Esophagus squamous epithelium (tissue), 5 donors: ENCODE results near the gene TMEM63B. TPM values are rescaled to one million over a fixed set of nuclear protein-coding genes. Genes with fewer than 3 reads are reported as not detected.

Experiments
- DNase-seq: peaks from one replicate; lab custom pipeline; 2025; lab: John Stamatoyannopoulos, UW
- H3K27ac ChIP-seq, 4 donors: fragments of 200-600 bp; sonication (generic); one replicate each; pipeline ENCODE4 v1.5.1; 2016 to 2019; ENCODE audit warnings: mild to moderate bottlenecking in 1 of 4
- H3K27me3 ChIP-seq, 4 donors: fragments of 200-600 bp; sonication (generic); 1 replicate in 3 of 4; 2 replicates in 1 of 4; pipeline versions ENCODE4 v1.5.1 to v1.6.0; 2017 to 2021; ENCODE audit warnings: antibody characterized with exemption in 1 of 4
- H3K36me3 ChIP-seq, 3 donors: fragments of 200-600 bp; sonication (generic); one replicate each; pipeline ENCODE4 v1.5.1; 2016 to 2019
- H3K4me1 ChIP-seq, 3 donors: fragments of 200-600 bp; sonication (generic); one replicate each; pipeline ENCODE4 v1.5.1; 2017 to 2019
- H3K4me3 ChIP-seq, 4 donors: fragments of 200-600 bp; sonication (generic); 1 replicate in 3 of 4; 2 replicates in 1 of 4; pipeline ENCODE4 v1.5.1; 2016 to 2019; ENCODE audit warnings: mild to moderate bottlenecking in 2 of 4, moderate library complexity in 1 of 4
- H3K9me3 ChIP-seq, 3 donors: fragments of 200-600 bp; sonication (generic); one replicate each; pipeline ENCODE4 v1.5.1; 2016 to 2019
- POLR2A ChIP-seq, 4 donors: fragments of 450-650 bp; IDR thresholded peaks; one replicate each; pipeline ENCODE4 v1.6.1; 2017; ENCODE audit warnings: antibody characterized with exemption in 4 of 4, mild to moderate bottlenecking in 4 of 4, moderate library complexity in 3 of 4
- WGBS, 2 donors: methylation state at CpG; one replicate each; pipeline ENCODE4 v1.1.5; 2018; 5-methylcytosine and 5-hydroxymethylcytosine counted together
- intact Hi-C: fragments of 100-400 bp; cut with DNase I; formaldehyde crosslinking; loops from one replicate; pipeline ENCODE4 v1.15.0; 2022
- total RNA-seq, 4 donors: library from RNA; depleted of rRNA; stranded (reverse); fragments of >200 nt; gene quantifications; one replicate each; pipeline ENCODE4 v1.1.0, GENCODE V29; 2016
- TF ChIP-seq, protein P1 (sequence below), 6 experiments: fragments of 450-650 bp in 4 of 6; fragments of 200-600 bp in 2 of 6; sonication (generic) in 2 of 6; IDR thresholded peaks; one replicate each; pipeline ENCODE4 v1.5.1; 2016 to 2019; ENCODE audit warnings: antibody characterized with exemption in 6 of 6, mild to moderate bottlenecking in 4 of 6, moderate library complexity in 4 of 6
- donor health status: DM: yes; HTN: yes; CAD: no.

The TMEM63B gene
- total RNA-seq, 4 donors from 2014 or later, result 27.8 to 56.3 (median 45.5) TPM

DNA sequence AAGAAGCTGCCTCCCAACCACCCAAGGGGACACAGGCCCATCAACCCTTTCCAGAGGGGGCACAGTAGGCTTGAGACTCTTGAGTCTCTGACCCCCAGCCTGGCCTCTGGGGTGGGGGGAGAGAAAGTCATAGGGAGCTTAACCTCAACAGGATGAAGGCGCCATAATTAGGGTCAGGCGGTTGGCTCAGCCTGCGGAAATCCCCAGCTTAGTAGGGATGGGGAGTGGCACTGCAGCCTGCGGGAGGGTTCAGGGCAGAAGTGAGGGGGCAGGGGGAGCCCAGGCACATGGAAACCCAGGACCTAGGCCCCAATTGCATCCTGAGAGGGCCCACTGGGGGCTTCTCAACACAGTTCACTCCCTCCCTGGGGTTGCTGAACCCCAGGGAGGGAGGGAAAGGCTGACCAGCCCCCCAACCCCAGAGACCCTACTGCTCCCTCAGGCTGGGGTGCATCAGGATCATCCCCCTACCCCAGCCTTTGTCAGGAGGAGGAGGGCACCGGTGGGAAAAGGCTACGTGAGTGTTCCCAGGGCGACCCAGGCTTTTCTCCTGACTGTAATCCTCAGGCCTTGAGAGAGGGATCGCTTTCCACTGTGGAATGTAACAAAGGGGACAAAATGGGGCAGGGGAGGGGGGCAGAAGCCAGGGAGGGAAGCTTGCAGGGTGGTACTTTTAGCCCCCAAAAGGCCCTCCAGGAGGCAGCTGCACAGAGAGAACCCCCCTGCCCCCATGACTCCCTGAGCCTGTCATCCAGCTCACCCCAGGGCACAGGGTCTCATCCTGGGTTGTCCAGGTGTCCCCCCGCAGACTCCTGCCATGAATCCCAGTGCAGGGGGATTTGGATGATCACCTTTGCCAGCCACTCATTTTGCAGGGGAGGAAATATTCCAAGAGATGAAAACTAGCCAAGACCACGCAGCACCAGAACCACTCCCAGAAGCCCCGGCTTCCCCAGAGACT lies 46.5 kb upstream of the TMEM63B start:
- Histone ChIP-seq H3K27me3 (peaks cover 0 to 13% (median 0%) of the 10 kb centered on the region in 4 donors), H3K27ac (no peak overlapping the region), H3K4me1 (peaks cover 15 to 41% (median 19%) of the 10 kb centered on the region in 3 donors), H3K9me3 (no peaks in the 10 kb centered on the region), H3K4me3 (no peak overlapping the region), H3K36me3 (no peaks in the 10 kb centered on the region)
- intact Hi-C loops, result no loop called here
- 84 to 85% methylated on average over 2 to 6 of the region's 11 CpGs for WGBS, 2 donors
- TF ChIP-seq, protein P1, sequence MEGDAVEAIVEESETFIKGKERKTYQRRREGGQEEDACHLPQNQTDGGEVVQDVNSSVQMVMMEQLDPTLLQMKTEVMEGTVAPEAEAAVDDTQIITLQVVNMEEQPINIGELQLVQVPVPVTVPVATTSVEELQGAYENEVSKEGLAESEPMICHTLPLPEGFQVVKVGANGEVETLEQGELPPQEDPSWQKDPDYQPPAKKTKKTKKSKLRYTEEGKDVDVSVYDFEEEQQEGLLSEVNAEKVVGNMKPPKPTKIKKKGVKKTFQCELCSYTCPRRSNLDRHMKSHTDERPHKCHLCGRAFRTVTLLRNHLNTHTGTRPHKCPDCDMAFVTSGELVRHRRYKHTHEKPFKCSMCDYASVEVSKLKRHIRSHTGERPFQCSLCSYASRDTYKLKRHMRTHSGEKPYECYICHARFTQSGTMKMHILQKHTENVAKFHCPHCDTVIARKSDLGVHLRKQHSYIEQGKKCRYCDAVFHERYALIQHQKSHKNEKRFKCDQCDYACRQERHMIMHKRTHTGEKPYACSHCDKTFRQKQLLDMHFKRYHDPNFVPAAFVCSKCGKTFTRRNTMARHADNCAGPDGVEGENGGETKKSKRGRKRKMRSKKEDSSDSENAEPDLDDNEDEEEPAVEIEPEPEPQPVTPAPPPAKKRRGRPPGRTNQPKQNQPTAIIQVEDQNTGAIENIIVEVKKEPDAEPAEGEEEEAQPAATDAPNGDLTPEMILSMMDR (IDR thresholded peaks at IDR 0.05), result no peak
- TF ChIP-seq POLR2A (IDR thresholded peaks at IDR 0.05), result no peak
- DNase-seq, result no peak

DNA sequence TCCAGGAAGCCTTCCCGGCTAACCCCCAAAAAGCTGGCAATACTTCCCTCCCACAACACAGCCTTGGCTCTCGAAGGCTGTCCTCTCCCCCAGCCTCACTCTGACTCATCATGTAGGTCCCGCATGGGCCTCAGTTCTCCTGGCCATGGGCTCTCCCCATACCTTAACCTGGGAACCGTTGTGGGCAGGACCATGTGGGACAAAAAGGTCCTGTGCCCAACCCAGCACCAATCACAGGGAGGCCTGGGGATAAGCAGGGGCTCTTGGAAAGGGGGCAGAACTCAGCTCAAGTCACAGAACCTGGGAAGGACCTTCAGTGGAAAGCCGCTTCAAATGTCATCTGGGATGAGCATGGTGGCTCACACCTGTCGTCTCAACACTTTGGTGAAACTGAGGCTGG lies 45.6 kb upstream of the TMEM63B start:
- intact Hi-C loops, result no loop called here
- no peaks in the 10 kb centered on the region for H3K36me3 ChIP-seq
- no peak for DNase-seq
- no peaks in the 10 kb centered on the region for H3K9me3 ChIP-seq
- H3K27ac ChIP-seq, result no peak overlapping the region
- H3K27me3 ChIP-seq, result peaks cover 0 to 8% (median 0%) of the 10 kb centered on the region in 4 donors
- H3K4me3 ChIP-seq, result no peak overlapping the region
- WGBS, 2 donors, result 66 to 100% methylated on average over 1 to 4 of the region's 6 CpGs
- peaks cover 6 to 33% (median 12%) of the 10 kb centered on the region in 3 donors for H3K4me1 ChIP-seq
- TF ChIP-seq POLR2A (IDR thresholded peaks at IDR 0.05), result no peak
- TF ChIP-seq, protein P1 (IDR thresholded peaks at IDR 0.05), result no peak

DNA sequence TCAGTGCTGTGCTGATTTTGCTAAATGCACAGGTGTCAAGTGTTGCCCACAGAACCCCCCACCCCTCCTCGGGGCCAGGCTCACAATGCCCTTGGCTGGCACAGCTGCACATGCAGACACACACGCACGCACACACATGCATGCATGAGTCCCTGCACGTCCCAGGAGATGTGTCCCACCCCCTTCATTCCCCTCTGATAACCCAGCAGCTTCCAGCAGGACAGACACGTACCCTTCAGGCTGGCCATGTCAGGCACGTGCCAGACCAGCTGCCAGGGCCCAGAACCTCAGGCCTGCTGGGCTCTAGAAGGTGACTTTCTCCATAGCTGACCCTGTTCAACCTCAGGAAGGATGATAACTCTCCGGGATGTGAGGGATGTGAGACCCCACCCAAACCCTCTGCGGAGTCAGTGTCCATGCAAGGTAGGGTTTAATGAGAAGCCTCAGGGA lies 44.5 kb upstream of the TMEM63B start:
- H3K4me1 ChIP-seq, result peaks cover 0 to 29% (median 5%) of the 10 kb centered on the region in 3 donors

GRCh38 chr6:44084231-44085014 lies 42.9 kb upstream of the TMEM63B start:
- 29 to 37% methylated on average over 3 to 4 of the region's 13 CpGs for WGBS, 2 donors
- DNase-seq, result no peak
- TF ChIP-seq, protein P1 (IDR thresholded peaks at IDR 0.05), result no peak
- no peak for TF ChIP-seq POLR2A (IDR thresholded peaks at IDR 0.05)
- peaks cover 0 to 6% (median 0%) of the 10 kb centered on the region in 3 donors for H3K36me3 ChIP-seq
- H3K4me1 ChIP-seq, result peaks cover 0 to 22% (median 5%) of the 10 kb centered on the region in 3 donors
- no peaks in the 10 kb centered on the region for H3K27me3 ChIP-seq
- H3K9me3 ChIP-seq, result no peaks in the 10 kb centered on the region
- no peak overlapping the region for H3K27ac ChIP-seq
- H3K4me3 ChIP-seq, result no peak overlapping the region
- intact Hi-C loops, result no loop called here

More for the DNA sequence above, 44.5 kb upstream of the TMEM63B start:
- TF ChIP-seq, protein P1 (IDR thresholded peaks at IDR 0.05), result no peak
- TF ChIP-seq POLR2A (IDR thresholded peaks at IDR 0.05), result no peak
- H3K9me3 ChIP-seq, result no peaks in the 10 kb centered on the region
- WGBS, 2 donors, result 47% methylated on average over 5 to 7 of the region's 8 CpGs
- no peak overlapping the region for H3K27ac ChIP-seq
- no peak for DNase-seq
- H3K36me3 ChIP-seq, result no peaks in the 10 kb centered on the region
- intact Hi-C loops, result no loop called here
- H3K27me3 ChIP-seq, result no peaks in the 10 kb centered on the region
- H3K4me3 ChIP-seq, result no peak overlapping the region
